WTC11 (cell line): ENCODE data around the gene PNCK. TPM values are rescaled to one million over a fixed set of nuclear protein-coding genes. Genes with fewer than 3 reads are reported as not detected.

Experiments
- ATAC-seq: fragments of 200-7000 bp; cut with Tn5 transposase; 2 replicates; pipeline ENCODE4 v1.10.0; 2021; ENCODE audit warnings: mild to moderate bottlenecking, moderate library complexity
- CTCF ChIA-PET: fragments of 300-600 bp; sonication (Branson Sonifier 250); formaldehyde crosslinking; loops from one replicate; lab custom pipeline; 2021; ENCODE audit warnings: antibody characterized with exemption; lab: Charles Lee
- POLR2A ChIA-PET: fragments of 350-600 bp; sonication (Branson Sonifier 250); formaldehyde crosslinking; loops from one replicate; lab custom pipeline; 2021; ENCODE audit warnings: antibody characterized with exemption; lab: Charles Lee
- DNase-seq: peaks from one replicate; pipeline ENCODE4 v3.0.0; 2021; ENCODE audit warnings: low spot score
- H3K27ac Mint-ChIP-seq: 2 replicates; pipeline ENCODE4 v1.8.0; 2021; ENCODE audit warnings: mixed read lengths
- H3K27me3 Mint-ChIP-seq: 2 replicates; pipeline ENCODE4 v1.8.0; 2021; ENCODE audit warnings: low read depth, mild to moderate bottlenecking, moderate library complexity, mixed read lengths
- H3K36me3 Mint-ChIP-seq: 2 replicates; pipeline ENCODE4 v1.8.0; 2021; ENCODE audit warnings: mixed read lengths
- H3K4me1 Mint-ChIP-seq: 2 replicates; pipeline ENCODE4 v1.8.0; 2022; ENCODE audit warnings: mixed read lengths
- H3K4me3 Mint-ChIP-seq: 2 replicates; pipeline ENCODE4 v1.8.0; 2021; ENCODE audit warnings: mild to moderate bottlenecking, moderate library complexity, mixed read lengths
- H3K9me3 Mint-ChIP-seq: 2 replicates; pipeline ENCODE4 v1.8.0; 2021; ENCODE audit warnings: mixed read lengths
- AR ChIP-seq: fragments of 250-450 bp; sonication (Bioruptor Pico); IDR thresholded peaks from 2 replicates; pipeline ENCODE4 v1.9.0; 2021; ENCODE audit warnings: mild to moderate bottlenecking
- ATF1 ChIP-seq: sonication (generic); formaldehyde crosslinking; IDR thresholded peaks from 2 replicates; pipeline ENCODE4 v1.8.1; 2023; ENCODE audit warnings: mild to moderate bottlenecking, moderate library complexity, missing genetic modification reagents
- ATF2 ChIP-seq: sonication (generic); formaldehyde crosslinking; IDR thresholded peaks from 2 replicates; pipeline ENCODE4 v1.8.1; 2022; ENCODE audit warnings: low read depth, missing genetic modification reagents, borderline replicate concordance
- ATF3 ChIP-seq: sonication (generic); formaldehyde crosslinking; conservative IDR thresholded peaks from 2 replicates; pipeline ENCODE4 v1.8.1; 2022; ENCODE audit warnings: mild to moderate bottlenecking, missing genetic modification reagents
- CBFB ChIP-seq: sonication (generic); formaldehyde crosslinking; IDR thresholded peaks from 2 replicates; pipeline ENCODE4 v1.8.1; 2022; ENCODE audit warnings: mild to moderate bottlenecking, low read depth, missing genetic modification reagents
- CDX4 ChIP-seq: fragments of 250-450 bp; sonication (Bioruptor Pico); IDR thresholded peaks from 2 replicates; pipeline ENCODE4 v1.9.0; 2021; ENCODE audit warnings: moderate library complexity, mild to moderate bottlenecking, inconsistent platforms, borderline replicate concordance
- CREB1 ChIP-seq: sonication (generic); formaldehyde crosslinking; IDR thresholded peaks from 2 replicates; pipeline ENCODE4 v1.8.0; 2023; ENCODE audit warnings: mild to moderate bottlenecking, missing genetic modification reagents
- EMX1 ChIP-seq: fragments of 250-450 bp; sonication (Bioruptor Pico); IDR thresholded peaks from 2 replicates; pipeline ENCODE4 v1.8.0; 2021; ENCODE audit warnings: mild to moderate bottlenecking
- ERG ChIP-seq: fragments of 250-450 bp; sonication (Bioruptor Pico); IDR thresholded peaks from 2 replicates; pipeline ENCODE4 v1.8.0; 2021; ENCODE audit warnings: mild to moderate bottlenecking
- ESRRA ChIP-seq: sonication (generic); formaldehyde crosslinking; IDR thresholded peaks from 2 replicates; pipeline ENCODE4 v1.8.1; 2022; ENCODE audit warnings: mild to moderate bottlenecking, missing genetic modification reagents, borderline replicate concordance
- GRHL2 ChIP-seq: fragments of 250-450 bp; sonication (Bioruptor Pico); IDR thresholded peaks from 2 replicates; pipeline ENCODE4 v1.8.0; 2022; ENCODE audit warnings: mild to moderate bottlenecking, moderate library complexity; ENCODE audit not compliant: insufficient replicate concordance, severe bottlenecking
- NFATC4 ChIP-seq: fragments of 250-450 bp; sonication (Bioruptor Pico); IDR thresholded peaks from 2 replicates; pipeline ENCODE4 v1.9.0; 2021; ENCODE audit warnings: mild to moderate bottlenecking
- NFYB ChIP-seq: sonication (generic); formaldehyde crosslinking; conservative IDR thresholded peaks from 2 replicates; pipeline ENCODE4 v1.8.0; 2022; ENCODE audit warnings: low read depth, missing genetic modification reagents
- NR2C2 ChIP-seq: sonication (generic); formaldehyde crosslinking; IDR thresholded peaks from 2 replicates; pipeline ENCODE4 v1.8.0; 2022; ENCODE audit warnings: mild to moderate bottlenecking, missing genetic modification reagents
- PREB ChIP-seq: sonication (generic); formaldehyde crosslinking; IDR thresholded peaks from 2 replicates; pipeline ENCODE4 v1.8.1; 2022; ENCODE audit warnings: mild to moderate bottlenecking, missing genetic modification reagents, moderate library complexity, borderline replicate concordance
- RORB ChIP-seq: fragments of 250-450 bp; sonication (Bioruptor Pico); IDR thresholded peaks from 2 replicates; pipeline ENCODE4 v1.9.0; 2021; ENCODE audit warnings: mild to moderate bottlenecking
- SP1 ChIP-seq: sonication (generic); formaldehyde crosslinking; conservative IDR thresholded peaks from 2 replicates; pipeline ENCODE4 v1.8.1; 2022; ENCODE audit warnings: missing genetic modification reagents
- TP53 ChIP-seq: sonication (generic); formaldehyde crosslinking; IDR thresholded peaks from 2 replicates; pipeline ENCODE4 v1.8.1; 2023; ENCODE audit warnings: mild to moderate bottlenecking, missing genetic modification reagents
- ZBTB21 ChIP-seq: sonication (generic); formaldehyde crosslinking; IDR thresholded peaks from 2 replicates; pipeline ENCODE4 v1.8.1; 2023; ENCODE audit warnings: mild to moderate bottlenecking, missing genetic modification reagents, borderline replicate concordance
- ZNF138 ChIP-seq: sonication (generic); formaldehyde crosslinking; conservative IDR thresholded peaks from 2 replicates; pipeline ENCODE4 v1.8.1; 2022; ENCODE audit warnings: mild to moderate bottlenecking, moderate library complexity, missing genetic modification reagents
- ZNF317 ChIP-seq: sonication (generic); formaldehyde crosslinking; IDR thresholded peaks from 2 replicates; pipeline ENCODE4 v1.8.1; 2023; ENCODE audit warnings: low read depth, mild to moderate bottlenecking, moderate library complexity, missing genetic modification reagents, borderline replicate concordance
- ZNF532 ChIP-seq: fragments of 250-450 bp; sonication (Bioruptor Pico); IDR thresholded peaks from 2 replicates; pipeline ENCODE4 v1.9.0; 2021; ENCODE audit warnings: mild to moderate bottlenecking, borderline replicate concordance
- total RNA-seq: library from RNA; stranded (reverse); gene quantifications from 3 replicates; pipeline ENCODE4 v1.2.3, GENCODE V29; 2021

The PNCK gene
- total RNA-seq, 1 experiment from 2014 or later = 8.6 TPM

- TF ChIP-seq ZNF532 = no peak
- no peak for TF ChIP-seq NFYB (CRISPR knock-in tag)
- no peak for TF ChIP-seq ZNF138 (CRISPR knock-in tag)
- TF ChIP-seq CREB1 (CRISPR knock-in tag) = no peak
- no peak for TF ChIP-seq ESRRA (CRISPR knock-in tag)
- TF ChIP-seq RORB (CRISPR knock-in tag) = no peak
- no peak for TF ChIP-seq TP53 (CRISPR knock-in tag)
Measured at GRCh38 chrX:153722704-153723350, 49.2 kb upstream of the PNCK start (continued).

GRCh38 chrX:153719701-153720100 lies 46.1 kb upstream of the PNCK start:
- ChIA-PET POLR2A (no interaction called here), CTCF (no interaction called here)
- TF ChIP-seq CBFB (CRISPR knock-in tag) (no peak), NR2C2 (no peak), ATF2 (CRISPR knock-in tag) (no peak), CREB1 (CRISPR knock-in tag) (no peak), SP1 (CRISPR knock-in tag) (no peak), GRHL2 (CRISPR knock-in tag) (no peak), EMX1 (CRISPR knock-in tag) (no peak), ZNF138 (CRISPR knock-in tag) (no peak), ERG (CRISPR knock-in tag) (no peak), NFATC4 (no peak), ATF3 (CRISPR knock-in tag) (no peak)
- H3K27ac Mint-ChIP-seq = no peak overlapping the region
- H3K9me3 Mint-ChIP-seq = no peaks in the 10 kb centered on the region
- peaks cover 7% of the 10 kb centered on the region for H3K4me1 Mint-ChIP-seq
- no peaks in the 10 kb centered on the region for H3K27me3 Mint-ChIP-seq
- no peak for ATAC-seq
- peaks cover 43% of the 10 kb centered on the region for H3K36me3 Mint-ChIP-seq
- H3K4me3 Mint-ChIP-seq = no peak overlapping the region
- no peak for DNase-seq

- Mint-ChIP-seq H3K27ac (no peak overlapping the region), H3K36me3 (peaks cover 47% of the 10 kb centered on the region), H3K4me1 (peaks cover 7% of the 10 kb centered on the region), H3K9me3 (no peaks in the 10 kb centered on the region), H3K4me3 (no peak overlapping the region), H3K27me3 (no peaks in the 10 kb centered on the region)
- DNase-seq (no peak), ATAC-seq (no peak)
- CTCF ChIA-PET = no interaction called here
- POLR2A ChIA-PET = no interaction called here
- TF ChIP-seq ATF1 (CRISPR knock-in tag) (no peak), ZNF138 (CRISPR knock-in tag) (no peak), AR (CRISPR knock-in tag) (no peak), CDX4 (CRISPR knock-in tag) (no peak), ZBTB21 (CRISPR knock-in tag) (no peak), ZNF317 (no peak), PREB (CRISPR knock-in tag) (no peak)
Measured at GRCh38 chrX:153719238-153719637, 45.6 kb upstream of the PNCK start.
